RWPE1 (cell line): ENCODE data around the gene ACOX2.

ENCODE experiments used
- CTCF ChIA-PET: fragments of 350-600 bp; sonication (Branson Sonifier 250); formaldehyde crosslinking; extraction: SDS; loops from one replicate; lab custom pipeline; 2021; lab: Yijun Ruan, JAX
- POLR2A ChIA-PET: fragments of 400-600 bp; formaldehyde crosslinking; extraction: SDS; loops from one replicate; lab custom pipeline; 2020; ENCODE audit warnings: antibody characterized with exemption; ENCODE audit not compliant: low non-redundant PET; lab: Yijun Ruan, JAX
- DNase-seq: peaks from one replicate; pipeline ENCODE4 v3.0.0; 2012; ENCODE audit warnings: low spot score
- H3K27ac ChIP-seq: fragments of 450-650 bp; 2 replicates; pipeline ENCODE4 v1.5.1; 2017
- CTCF ChIP-seq: fragments of 450-650 bp; conservative IDR thresholded peaks from 2 replicates; pipeline ENCODE4 v1.5.1; 2017; ENCODE audit warnings: low read depth, mild to moderate bottlenecking

ACOX2 gene

GRCh38 chr3:58524326-58524888 lies 12.6 kb downstream of the ACOX2 start:
- ChIA-PET CTCF (interaction anchor here (0.6 to 1.1 kb wide), 2 partner anchors 61 to 106 kb away, joined by 3 read pairs; no protein-coding TSS in a partner anchor), POLR2A (no interaction called here)
- no peak for DNase-seq
- no peak for TF ChIP-seq CTCF
- no peak overlapping the region for H3K27ac ChIP-seq

- TF ChIP-seq CTCF, result no peak
- ChIA-PET CTCF (no interaction called here), POLR2A (no interaction called here)
- H3K27ac ChIP-seq, result no peak overlapping the region
- no peak for DNase-seq
Measured at GRCh38 chr3:58522759-58523425, 14.1 kb downstream of the ACOX2 start.

GRCh38 chr3:58521917-58522631 lies 14.9 kb downstream of the ACOX2 start:
- no peak for DNase-seq
- POLR2A ChIA-PET, result no interaction called here
- no peak overlapping the region for H3K27ac ChIP-seq

GRCh38 chr3:58521336-58521670 lies 15.7 kb downstream of the ACOX2 start:
- CTCF ChIA-PET, result no interaction called here
- no peak overlapping the region for H3K27ac ChIP-seq
- POLR2A ChIA-PET, result no interaction called here

More at GRCh38 chr3:58521917-58522631, 14.9 kb downstream of the ACOX2 start:
- TF ChIP-seq CTCF, result no peak
- CTCF ChIA-PET, result no interaction called here

GRCh38 chr3:58520403-58521335 lies 16.3 kb downstream of the ACOX2 start:
- ChIA-PET CTCF (no interaction called here), POLR2A (no interaction called here)
- TF ChIP-seq CTCF, result no peak
- no peak overlapping the region for H3K27ac ChIP-seq
- DNase-seq, result no peak

More at GRCh38 chr3:58521336-58521670, 15.7 kb downstream of the ACOX2 start:
- no peak for TF ChIP-seq CTCF
- DNase-seq, result no peak
